K562 (cell line): Measurements from ENCODE around the gene NANS. TPM values are rescaled to one million over a fixed set of nuclear protein-coding genes. Genes with fewer than 3 reads are reported as not detected.

Experiments
- CBX3 ChIP-seq, 2 experiments: IDR thresholded peaks; 1 replicate in 1 of 2; 2 replicates in 1 of 2; pipeline ENCODE4 v1.6.1; 2012; ENCODE audit warnings: inconsistent platforms in 2 of 2, low read length in 2 of 2, borderline replicate concordance in 1 of 2, control low read depth in 1 of 2
- DIDO1 ChIP-seq: fragments of 450-650 bp; IDR thresholded peaks from 2 replicates; pipeline ENCODE4 v1.6.1; 2016; ENCODE audit warnings: low read depth, missing biosample characterization, missing genetic modification characterization
- EP300 ChIP-seq: IDR thresholded peaks from 2 replicates; pipeline ENCODE4 v1.6.1; 2012; ENCODE audit warnings: low read length, improper control_type of control experiment
- EP400 ChIP-seq: fragments of 450-650 bp; IDR thresholded peaks from 2 replicates; pipeline ENCODE4 v1.6.1; 2017; ENCODE audit warnings: antibody characterized with exemption, mild to moderate bottlenecking, moderate library complexity
- FOXA3 ChIP-seq, 2 experiments: fragments of 450-650 bp in 1 of 2; sonication (generic) in 1 of 2; formaldehyde crosslinking; IDR thresholded peaks in 1 of 2; conservative IDR thresholded peaks in 1 of 2; 2 replicates each; pipeline versions ENCODE4 v1.4.0 to v1.8.0; 2020 to 2022; ENCODE audit warnings: mild to moderate bottlenecking in 2 of 2, missing genetic modification reagents in 1 of 2
- JUND ChIP-seq, 2 experiments: IDR thresholded peaks; 2 replicates in 1 of 2; 3 replicates in 1 of 2; pipeline ENCODE4 v1.6.1; 2011; ENCODE audit warnings: borderline replicate concordance in 2 of 2, low read depth in 2 of 2, low read length in 2 of 2, improper control_type of control experiment in 1 of 2, missing biosample characterization in 1 of 2, missing genetic modification characterization in 1 of 2, missing genetic modification reagents in 1 of 2
- L3MBTL2 ChIP-seq: fragments of 450-650 bp; IDR thresholded peaks from 2 replicates; pipeline ENCODE4 v1.6.1; 2016; ENCODE audit warnings: mild to moderate bottlenecking, moderate library complexity
- NEUROD1 ChIP-seq: fragments of 150-350 bp; IDR thresholded peaks from 2 replicates; pipeline ENCODE4 v1.6.1; 2014; ENCODE audit warnings: borderline replicate concordance, low read length, low read depth; ENCODE audit not compliant: partially characterized antibody
- NKRF ChIP-seq: fragments of 450-650 bp; IDR thresholded peaks from 2 replicates; pipeline ENCODE4 v1.6.1; 2016; ENCODE audit warnings: borderline replicate concordance
- PCBP2 ChIP-seq: fragments of 200-400 bp; formaldehyde crosslinking; IDR thresholded peaks from 2 replicates; pipeline ENCODE4 v1.6.1; 2018; ENCODE audit warnings: low read length, low read depth, mild to moderate bottlenecking, moderate library complexity; ENCODE audit not compliant: poor library complexity, severe bottlenecking
- PHF20 ChIP-seq: fragments of 450-650 bp; IDR thresholded peaks from 2 replicates; pipeline ENCODE4 v1.6.1; 2018; ENCODE audit not compliant: partially characterized antibody
- POLR2A ChIP-seq: fragments of 450-650 bp; conservative IDR thresholded peaks from 2 replicates; pipeline ENCODE4 v1.6.1; 2016
- RUNX1 ChIP-seq: sonication (generic); IDR thresholded peaks from 2 replicates; pipeline ENCODE4 v1.6.1; 2016; ENCODE audit warnings: antibody characterized with exemption, low read depth
- SMAD4 ChIP-seq: fragments of 250-450 bp; sonication (Bioruptor Pico); conservative IDR thresholded peaks from 2 replicates; pipeline ENCODE4 v1.8.0; 2021; ENCODE audit warnings: inconsistent platforms, mild to moderate bottlenecking, moderate library complexity
- SREBF2 ChIP-seq: sonication (generic); formaldehyde crosslinking; IDR thresholded peaks from 2 replicates; pipeline ENCODE4 v1.4.0; 2020; ENCODE audit warnings: mild to moderate bottlenecking, missing genetic modification reagents
- STAG1 ChIP-seq: sonication (generic); formaldehyde crosslinking; IDR thresholded peaks from 2 replicates; pipeline ENCODE4 v1.5.0; 2020; ENCODE audit warnings: missing genetic modification reagents, borderline replicate concordance
- SUPT5H ChIP-seq: fragments of 450-650 bp; IDR thresholded peaks from 2 replicates; pipeline ENCODE4 v1.6.1; 2016
- TBP ChIP-seq: optimal IDR thresholded peaks from 2 replicates; pipeline ENCODE3; 2011; ENCODE audit warnings: low read depth, low read length, improper control_type of control experiment
- THRAP3 ChIP-seq: fragments of 450-650 bp; IDR thresholded peaks from 2 replicates; pipeline ENCODE4 v1.6.1; 2016; ENCODE audit warnings: mild to moderate bottlenecking, inconsistent platforms, borderline replicate concordance
- ZBTB26 ChIP-seq: fragments of 450-650 bp; formaldehyde crosslinking; IDR thresholded peaks from 2 replicates; pipeline ENCODE4 v1.4.0; 2022; ENCODE audit warnings: missing genetic modification characterization
- ZFP36 ChIP-seq: fragments of 150-350 bp; IDR thresholded peaks from 2 replicates; pipeline ENCODE4 v1.6.1; 2018; ENCODE audit warnings: low read length, low read depth; ENCODE audit not compliant: partially characterized antibody
- ZNF764 ChIP-seq: fragments of 250-450 bp; sonication (Bioruptor Pico); IDR thresholded peaks from 2 replicates; pipeline ENCODE4 v1.4.0; 2020; ENCODE audit warnings: low read depth, mild to moderate bottlenecking, moderate library complexity
- ZSCAN29 ChIP-seq: fragments of 450-650 bp; IDR thresholded peaks from 2 replicates; pipeline ENCODE4 v1.6.1; 2017
- polyA plus RNA-seq, 8 experiments: library from polyadenylated mRNA; depleted of rRNA in 4 of 8; stranded (reverse) in 5 of 8; unstranded in 3 of 8; fragments of >200 nt; fragmentation: Nextera tagmentation in 2 of 8; fragmentation: Illumina TruSeq in 1 of 8; extraction: Ambion mirVana in 2 of 8; extraction: Trizol in 1 of 8; gene quantifications; 2 replicates each; pipeline versions ENCODE4 v1.2.1 to v1.2.3, GENCODE V29; 2011 to 2014; ENCODE audit warnings: inconsistent platforms in 1 of 8, missing spikeins in 1 of 8
- total RNA-seq, 7 experiments: library from RNA; depleted of rRNA in 6 of 7; stranded (reverse); fragments of >200 nt in 6 of 7; fragmentation: Illumina TruSeq in 2 of 7; extraction: Trizol in 2 of 7; gene quantifications; 2 replicates each; pipeline versions ENCODE4 v1.2.1 to v1.2.3, GENCODE V29; 2011 to 2021; ENCODE audit warnings: low replicate concordance in 1 of 7
- TF ChIP-seq, protein P1 (sequence below): sonication (generic); formaldehyde crosslinking; IDR thresholded peaks from 2 replicates; pipeline ENCODE4 v1.5.0; 2020; ENCODE audit warnings: missing genetic modification reagents
- TF ChIP-seq, protein P2 (sequence below), 2 experiments: fragments of 450-650 bp; conservative IDR thresholded peaks; 2 replicates each; pipeline ENCODE4 v1.6.1; 2017; ENCODE audit warnings: mild to moderate bottlenecking in 2 of 2, moderate library complexity in 2 of 2

The NANS gene
- total and polyA plus RNA-seq, 9 of the 15 experiments (the other 6 are each of a cell fraction or from before 2014, with no cell fraction given) = 37.1 to 181 (median 137) TPM

DNA sequence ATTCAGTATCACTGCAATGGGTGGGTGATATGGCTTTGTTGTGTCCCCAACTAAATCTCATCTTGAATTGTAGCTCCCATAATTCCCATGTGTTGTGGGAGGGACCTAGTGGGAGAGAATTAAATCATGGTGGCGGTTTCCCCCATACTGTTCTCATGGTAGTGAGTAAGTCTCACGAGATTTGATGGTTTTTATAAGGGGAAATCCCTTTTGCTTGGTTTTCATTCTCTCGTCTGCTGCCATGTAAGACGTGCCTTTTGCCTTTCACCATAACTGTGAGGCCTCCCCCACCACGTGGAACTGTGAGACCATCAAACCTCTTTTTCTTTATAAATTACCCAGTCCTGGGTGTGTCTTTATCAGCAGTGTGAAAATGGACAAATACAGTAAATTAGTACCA lies 9.5 kb upstream of the NANS start (continued):
- TF ChIP-seq RUNX1 (no peak), L3MBTL2 (peak; percentile 45; the same call in 1 of the 2 replicates), ZNF764 (no peak), EP300 (no peak), TBP (peak; percentile 68), STAG1 (CRISPR knock-in tag) (no peak), SREBF2 (no peak), ZBTB26 (CRISPR knock-in tag) (no peak), JUND (IDR thresholded peaks at IDR 0.05; ENCODE audit: borderline replicate concordance, low read depth, low read length) (no peak), JUND (tag; IDR thresholded peaks at IDR 0.05; ENCODE audit: borderline replicate concordance, low read depth, low read length) (no peak), EP400 (peak; percentile 73), DIDO1 (tag) (0 out of 2 replicates have a peak, but pooled peaks have one; percentile 28), ZSCAN29 (no peak), PHF20 (no peak), SMAD4 (CRISPR knock-in tag) (no peak), THRAP3 (no peak), SUPT5H (peak; percentile 79), PCBP2 (no peak), FOXA3 (CRISPR knock-in tag; conservative IDR thresholded peaks at IDR 0.05 in 1 of 2, IDR thresholded peaks at IDR 0.05 in 1 of 2) (no peak), NKRF (peak; percentile 21; the same call in 1 of the 2 replicates), CBX3 (IDR thresholded peaks at IDR 0.05; ENCODE audit: borderline replicate concordance in 1 of 2, low read length in 2 of 2) (peak in 1 of 2 experiments; percentile 75; a peak in 1 of 3 replicates), NEUROD1 (no peak), ZFP36 (peak; percentile 80), POLR2A (peak; percentile 83)
- TF ChIP-seq, protein P1, sequence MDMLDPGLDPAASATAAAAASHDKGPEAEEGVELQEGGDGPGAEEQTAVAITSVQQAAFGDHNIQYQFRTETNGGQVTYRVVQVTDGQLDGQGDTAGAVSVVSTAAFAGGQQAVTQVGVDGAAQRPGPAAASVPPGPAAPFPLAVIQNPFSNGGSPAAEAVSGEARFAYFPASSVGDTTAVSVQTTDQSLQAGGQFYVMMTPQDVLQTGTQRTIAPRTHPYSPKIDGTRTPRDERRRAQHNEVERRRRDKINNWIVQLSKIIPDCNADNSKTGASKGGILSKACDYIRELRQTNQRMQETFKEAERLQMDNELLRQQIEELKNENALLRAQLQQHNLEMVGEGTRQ (CRISPR knock-in tag) = no peak
- TF ChIP-seq, protein P2, sequence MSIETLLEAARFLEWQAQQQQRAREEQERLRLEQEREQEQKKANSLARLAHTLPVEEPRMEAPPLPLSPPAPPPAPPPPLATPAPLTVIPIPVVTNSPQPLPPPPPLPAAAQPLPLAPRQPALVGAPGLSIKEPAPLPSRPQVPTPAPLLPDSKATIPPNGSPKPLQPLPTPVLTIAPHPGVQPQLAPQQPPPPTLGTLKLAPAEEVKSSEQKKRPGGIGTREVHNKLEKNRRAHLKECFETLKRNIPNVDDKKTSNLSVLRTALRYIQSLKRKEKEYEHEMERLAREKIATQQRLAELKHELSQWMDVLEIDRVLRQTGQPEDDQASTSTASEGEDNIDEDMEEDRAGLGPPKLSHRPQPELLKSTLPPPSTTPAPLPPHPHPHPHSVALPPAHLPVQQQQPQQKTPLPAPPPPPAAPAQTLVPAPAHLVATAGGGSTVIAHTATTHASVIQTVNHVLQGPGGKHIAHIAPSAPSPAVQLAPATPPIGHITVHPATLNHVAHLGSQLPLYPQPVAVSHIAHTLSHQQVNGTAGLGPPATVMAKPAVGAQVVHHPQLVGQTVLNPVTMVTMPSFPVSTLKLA (conservative IDR thresholded peaks at IDR 0.05) = peak; percentile 57 to 63; a peak in 3 of 4 replicates
